ENCODE data around the gene SEMA5A.

DNA sequence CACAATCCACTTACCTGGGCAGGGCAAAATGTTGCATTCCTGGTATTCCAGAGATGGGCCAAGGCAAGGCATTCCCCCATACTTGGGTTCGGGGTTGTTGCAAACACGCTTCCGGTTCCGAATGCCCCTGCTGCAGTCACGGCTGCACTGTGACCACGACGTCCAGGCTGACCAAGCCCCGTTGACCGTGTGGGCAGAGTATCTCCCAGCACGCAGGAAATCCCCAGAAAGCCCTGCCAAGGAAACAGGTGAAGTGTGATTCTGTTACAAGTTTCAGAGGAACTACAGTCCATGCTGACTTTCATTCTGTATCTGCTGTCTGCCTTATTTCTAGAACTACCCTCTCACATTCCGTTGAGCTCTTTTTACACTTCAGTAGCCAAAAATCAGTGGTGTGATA lies 483.0 kb downstream of the SEMA5A start:
- TF ChIP-seq POLR2A (IDR thresholded peaks at IDR 0.05), result no peak
- TF ChIP-seq, protein P1, sequence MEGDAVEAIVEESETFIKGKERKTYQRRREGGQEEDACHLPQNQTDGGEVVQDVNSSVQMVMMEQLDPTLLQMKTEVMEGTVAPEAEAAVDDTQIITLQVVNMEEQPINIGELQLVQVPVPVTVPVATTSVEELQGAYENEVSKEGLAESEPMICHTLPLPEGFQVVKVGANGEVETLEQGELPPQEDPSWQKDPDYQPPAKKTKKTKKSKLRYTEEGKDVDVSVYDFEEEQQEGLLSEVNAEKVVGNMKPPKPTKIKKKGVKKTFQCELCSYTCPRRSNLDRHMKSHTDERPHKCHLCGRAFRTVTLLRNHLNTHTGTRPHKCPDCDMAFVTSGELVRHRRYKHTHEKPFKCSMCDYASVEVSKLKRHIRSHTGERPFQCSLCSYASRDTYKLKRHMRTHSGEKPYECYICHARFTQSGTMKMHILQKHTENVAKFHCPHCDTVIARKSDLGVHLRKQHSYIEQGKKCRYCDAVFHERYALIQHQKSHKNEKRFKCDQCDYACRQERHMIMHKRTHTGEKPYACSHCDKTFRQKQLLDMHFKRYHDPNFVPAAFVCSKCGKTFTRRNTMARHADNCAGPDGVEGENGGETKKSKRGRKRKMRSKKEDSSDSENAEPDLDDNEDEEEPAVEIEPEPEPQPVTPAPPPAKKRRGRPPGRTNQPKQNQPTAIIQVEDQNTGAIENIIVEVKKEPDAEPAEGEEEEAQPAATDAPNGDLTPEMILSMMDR (IDR thresholded peaks at IDR 0.05 in 4 of 5, conservative IDR thresholded peaks at IDR 0.05 in 1 of 5), result no peak

Data from gastrocnemius medialis (tissue), 4 donors.